ENCODE results near the gene LIF.

DNA sequence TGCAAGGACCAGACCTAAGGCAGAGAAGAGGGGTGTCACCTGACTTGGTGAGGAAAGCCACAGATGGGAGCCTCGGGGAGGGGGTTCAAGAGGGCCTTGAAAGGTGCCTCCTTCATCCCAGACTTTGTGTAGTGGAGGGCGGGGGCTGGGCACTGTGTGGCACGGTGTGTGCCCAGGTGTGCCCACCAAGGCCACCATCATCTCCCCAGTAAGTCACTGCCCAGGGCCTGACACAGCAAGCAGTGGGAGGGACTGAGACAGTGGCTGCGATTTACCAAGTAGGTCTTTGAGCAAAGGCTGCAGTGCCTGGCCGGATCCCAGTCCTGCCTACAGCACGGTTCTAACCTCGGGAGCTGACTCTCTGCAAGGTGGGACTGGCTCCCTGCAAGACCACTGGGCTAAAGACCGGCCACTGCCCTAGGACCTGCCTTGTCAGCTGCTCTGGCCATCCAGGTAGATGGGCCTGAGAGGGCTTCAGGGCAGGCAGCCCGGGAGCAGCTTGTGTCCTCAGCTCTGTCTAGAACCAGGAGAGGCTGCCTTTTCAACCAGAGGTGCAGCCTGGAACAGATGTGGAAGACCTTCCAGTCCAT is 18.7 kb upstream of the LIF start:
- TF ChIP-seq ZFP30 (CRISPR knock-in tag; IDR thresholded peaks at IDR 0.05) (no peak), OSR1 (CRISPR knock-in tag; IDR thresholded peaks at IDR 0.05) (no peak), RARB (CRISPR knock-in tag; IDR thresholded peaks at IDR 0.05) (no peak), ARNTL (CRISPR knock-in tag; IDR thresholded peaks at IDR 0.05; ENCODE audit: borderline replicate concordance, low read depth) (no peak), CSDC2 (CRISPR knock-in tag; IDR thresholded peaks at IDR 0.05) (no peak), ZFP3 (CRISPR knock-in tag; IDR thresholded peaks at IDR 0.05) (no peak), GLIS3 (CRISPR knock-in tag; IDR thresholded peaks at IDR 0.05) (no peak), ZNF70 (CRISPR knock-in tag; IDR thresholded peaks at IDR 0.05) (no peak)
- TF ChIP-seq, protein P1, sequence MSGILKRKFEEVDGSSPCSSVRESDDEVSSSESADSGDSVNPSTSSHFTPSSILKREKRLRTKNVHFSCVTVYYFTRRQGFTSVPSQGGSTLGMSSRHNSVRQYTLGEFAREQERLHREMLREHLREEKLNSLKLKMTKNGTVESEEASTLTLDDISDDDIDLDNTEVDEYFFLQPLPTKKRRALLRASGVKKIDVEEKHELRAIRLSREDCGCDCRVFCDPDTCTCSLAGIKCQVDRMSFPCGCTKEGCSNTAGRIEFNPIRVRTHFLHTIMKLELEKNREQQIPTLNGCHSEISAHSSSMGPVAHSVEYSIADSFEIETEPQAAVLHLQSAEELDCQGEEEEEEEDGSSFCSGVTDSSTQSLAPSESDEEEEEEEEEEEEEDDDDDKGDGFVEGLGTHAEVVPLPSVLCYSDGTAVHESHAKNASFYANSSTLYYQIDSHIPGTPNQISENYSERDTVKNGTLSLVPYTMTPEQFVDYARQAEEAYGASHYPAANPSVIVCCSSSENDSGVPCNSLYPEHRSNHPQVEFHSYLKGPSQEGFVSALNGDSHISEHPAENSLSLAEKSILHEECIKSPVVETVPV (CRISPR knock-in tag; IDR thresholded peaks at IDR 0.05): no peak
- TF ChIP-seq, protein P2, sequence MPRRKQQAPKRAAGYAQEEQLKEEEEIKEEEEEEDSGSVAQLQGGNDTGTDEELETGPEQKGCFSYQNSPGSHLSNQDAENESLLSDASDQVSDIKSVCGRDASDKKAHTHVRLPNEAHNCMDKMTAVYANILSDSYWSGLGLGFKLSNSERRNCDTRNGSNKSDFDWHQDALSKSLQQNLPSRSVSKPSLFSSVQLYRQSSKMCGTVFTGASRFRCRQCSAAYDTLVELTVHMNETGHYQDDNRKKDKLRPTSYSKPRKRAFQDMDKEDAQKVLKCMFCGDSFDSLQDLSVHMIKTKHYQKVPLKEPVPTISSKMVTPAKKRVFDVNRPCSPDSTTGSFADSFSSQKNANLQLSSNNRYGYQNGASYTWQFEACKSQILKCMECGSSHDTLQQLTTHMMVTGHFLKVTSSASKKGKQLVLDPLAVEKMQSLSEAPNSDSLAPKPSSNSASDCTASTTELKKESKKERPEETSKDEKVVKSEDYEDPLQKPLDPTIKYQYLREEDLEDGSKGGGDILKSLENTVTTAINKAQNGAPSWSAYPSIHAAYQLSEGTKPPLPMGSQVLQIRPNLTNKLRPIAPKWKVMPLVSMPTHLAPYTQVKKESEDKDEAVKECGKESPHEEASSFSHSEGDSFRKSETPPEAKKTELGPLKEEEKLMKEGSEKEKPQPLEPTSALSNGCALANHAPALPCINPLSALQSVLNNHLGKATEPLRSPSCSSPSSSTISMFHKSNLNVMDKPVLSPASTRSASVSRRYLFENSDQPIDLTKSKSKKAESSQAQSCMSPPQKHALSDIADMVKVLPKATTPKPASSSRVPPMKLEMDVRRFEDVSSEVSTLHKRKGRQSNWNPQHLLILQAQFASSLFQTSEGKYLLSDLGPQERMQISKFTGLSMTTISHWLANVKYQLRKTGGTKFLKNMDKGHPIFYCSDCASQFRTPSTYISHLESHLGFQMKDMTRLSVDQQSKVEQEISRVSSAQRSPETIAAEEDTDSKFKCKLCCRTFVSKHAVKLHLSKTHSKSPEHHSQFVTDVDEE (CRISPR knock-in tag; IDR thresholded peaks at IDR 0.05): no peak
- TF ChIP-seq, protein P3, sequence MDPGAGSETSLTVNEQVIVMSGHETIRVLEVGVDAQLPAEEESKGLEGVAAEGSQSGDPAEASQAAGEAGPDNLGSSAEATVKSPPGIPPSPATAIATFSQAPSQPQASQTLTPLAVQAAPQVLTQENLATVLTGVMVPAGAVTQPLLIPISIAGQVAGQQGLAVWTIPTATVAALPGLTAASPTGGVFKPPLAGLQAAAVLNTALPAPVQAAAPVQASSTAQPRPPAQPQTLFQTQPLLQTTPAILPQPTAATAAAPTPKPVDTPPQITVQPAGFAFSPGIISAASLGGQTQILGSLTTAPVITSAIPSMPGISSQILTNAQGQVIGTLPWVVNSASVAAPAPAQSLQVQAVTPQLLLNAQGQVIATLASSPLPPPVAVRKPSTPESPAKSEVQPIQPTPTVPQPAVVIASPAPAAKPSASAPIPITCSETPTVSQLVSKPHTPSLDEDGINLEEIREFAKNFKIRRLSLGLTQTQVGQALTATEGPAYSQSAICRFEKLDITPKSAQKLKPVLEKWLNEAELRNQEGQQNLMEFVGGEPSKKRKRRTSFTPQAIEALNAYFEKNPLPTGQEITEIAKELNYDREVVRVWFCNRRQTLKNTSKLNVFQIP (CRISPR knock-in tag; IDR thresholded peaks at IDR 0.05; ENCODE audit: borderline replicate concordance, low read depth): no peak
- TF ChIP-seq, protein P4, sequence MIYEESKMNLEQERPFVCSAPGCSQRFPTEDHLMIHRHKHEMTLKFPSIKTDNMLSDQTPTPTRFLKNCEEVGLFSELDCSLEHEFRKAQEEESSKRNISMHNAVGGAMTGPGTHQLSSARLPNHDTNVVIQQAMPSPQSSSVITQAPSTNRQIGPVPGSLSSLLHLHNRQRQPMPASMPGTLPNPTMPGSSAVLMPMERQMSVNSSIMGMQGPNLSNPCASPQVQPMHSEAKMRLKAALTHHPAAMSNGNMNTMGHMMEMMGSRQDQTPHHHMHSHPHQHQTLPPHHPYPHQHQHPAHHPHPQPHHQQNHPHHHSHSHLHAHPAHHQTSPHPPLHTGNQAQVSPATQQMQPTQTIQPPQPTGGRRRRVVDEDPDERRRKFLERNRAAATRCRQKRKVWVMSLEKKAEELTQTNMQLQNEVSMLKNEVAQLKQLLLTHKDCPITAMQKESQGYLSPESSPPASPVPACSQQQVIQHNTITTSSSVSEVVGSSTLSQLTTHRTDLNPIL (CRISPR knock-in tag; IDR thresholded peaks at IDR 0.05; ENCODE audit: low read depth): no peak

Measured in SK-N-SH treated with all-trans-retinoic acid at 6 μM for 48 hours (cell line).